Fibroblast of pulmonary artery (primary cell): ENCODE measurements around the gene PCDH9.
"Not testable (repeated sequence)": the region's sequence is repeated elsewhere in the genome, so short reads cannot be mapped to it uniquely, and the experiment has no call there.

Experiments used
- DNase-seq: peaks from one replicate; pipeline ENCODE4 v3.0.0-alpha.2; 2010; ENCODE audit warnings: low read depth
- H3K4me3 ChIP-seq: replicated peaks from 2 replicates; pipeline ENCODE4 v1.5.1; 2011; ENCODE audit warnings: low read depth, mild to moderate bottlenecking, control low read depth, low read length, moderate library complexity
- TF ChIP-seq, protein P1 (sequence below): IDR thresholded peaks from 2 replicates; pipeline ENCODE4 v1.5.1; 2011; ENCODE audit warnings: mild to moderate bottlenecking, control low read depth, low read length, inconsistent platforms; ENCODE audit errors: missing control alignments

PCDH9 gene

GRCh38 chr13:67100730-67101129, 129.4 kb downstream of the PCDH9 start:
- no peak overlapping the region for H3K4me3 ChIP-seq
- peak; percentile 17 for DNase-seq
- TF ChIP-seq, protein P1, sequence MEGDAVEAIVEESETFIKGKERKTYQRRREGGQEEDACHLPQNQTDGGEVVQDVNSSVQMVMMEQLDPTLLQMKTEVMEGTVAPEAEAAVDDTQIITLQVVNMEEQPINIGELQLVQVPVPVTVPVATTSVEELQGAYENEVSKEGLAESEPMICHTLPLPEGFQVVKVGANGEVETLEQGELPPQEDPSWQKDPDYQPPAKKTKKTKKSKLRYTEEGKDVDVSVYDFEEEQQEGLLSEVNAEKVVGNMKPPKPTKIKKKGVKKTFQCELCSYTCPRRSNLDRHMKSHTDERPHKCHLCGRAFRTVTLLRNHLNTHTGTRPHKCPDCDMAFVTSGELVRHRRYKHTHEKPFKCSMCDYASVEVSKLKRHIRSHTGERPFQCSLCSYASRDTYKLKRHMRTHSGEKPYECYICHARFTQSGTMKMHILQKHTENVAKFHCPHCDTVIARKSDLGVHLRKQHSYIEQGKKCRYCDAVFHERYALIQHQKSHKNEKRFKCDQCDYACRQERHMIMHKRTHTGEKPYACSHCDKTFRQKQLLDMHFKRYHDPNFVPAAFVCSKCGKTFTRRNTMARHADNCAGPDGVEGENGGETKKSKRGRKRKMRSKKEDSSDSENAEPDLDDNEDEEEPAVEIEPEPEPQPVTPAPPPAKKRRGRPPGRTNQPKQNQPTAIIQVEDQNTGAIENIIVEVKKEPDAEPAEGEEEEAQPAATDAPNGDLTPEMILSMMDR, result no peak

GRCh38 chr13:67099494-67099893, 130.6 kb downstream of the PCDH9 start:
- H3K4me3 ChIP-seq, result no peak overlapping the region
- TF ChIP-seq, protein P1, result no peak
- no peak for DNase-seq

GRCh38 chr13:67097892-67098452, 132.2 kb downstream of the PCDH9 start:
- DNase-seq, result no peak
- TF ChIP-seq, protein P1, result no peak
- H3K4me3 ChIP-seq, result no peak overlapping the region

DNA sequence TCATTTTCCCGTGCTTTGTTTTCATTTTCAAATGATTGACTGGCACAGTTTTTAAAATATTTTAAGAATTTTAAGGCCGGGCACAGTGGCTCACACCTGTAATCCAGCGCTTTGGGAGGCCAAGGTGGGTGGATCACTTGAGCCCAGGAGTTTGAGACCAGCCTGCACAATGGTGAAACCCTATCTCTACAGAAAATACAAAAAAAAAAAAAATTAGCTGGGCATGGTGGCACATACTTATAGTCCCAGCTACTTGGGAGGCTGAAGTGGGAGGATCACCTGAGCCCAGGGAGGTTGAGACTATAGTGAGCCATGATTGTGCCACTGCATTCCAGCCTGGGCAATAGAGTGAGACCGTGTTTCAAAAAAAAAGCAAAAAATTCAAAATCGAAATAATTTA, 133.2 kb downstream of the PCDH9 start:
- not testable (repeated sequence) for H3K4me3 ChIP-seq, DNase-seq

DNA sequence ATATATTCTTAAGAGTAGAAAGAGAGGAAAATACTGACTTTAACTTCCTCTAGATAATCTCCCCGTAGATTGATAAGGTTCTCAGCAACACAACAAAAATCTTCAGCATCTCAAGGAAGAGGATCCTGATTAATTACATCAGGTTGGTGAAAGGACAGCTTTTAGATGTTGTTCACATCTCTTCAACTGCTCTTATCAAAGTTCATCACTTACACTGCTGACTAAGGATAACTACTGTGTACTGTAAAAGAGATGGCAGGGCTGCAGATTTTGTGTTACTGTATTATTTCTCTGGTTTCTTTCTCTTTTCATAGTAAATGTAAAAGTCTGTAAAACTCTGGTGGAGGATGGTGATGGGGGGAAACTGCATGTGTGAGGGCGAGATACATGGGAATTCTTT, 133.7 kb downstream of the PCDH9 start:
- H3K4me3 ChIP-seq, result no peak overlapping the region
- no peak for DNase-seq
- TF ChIP-seq, protein P1, result no peak

DNA sequence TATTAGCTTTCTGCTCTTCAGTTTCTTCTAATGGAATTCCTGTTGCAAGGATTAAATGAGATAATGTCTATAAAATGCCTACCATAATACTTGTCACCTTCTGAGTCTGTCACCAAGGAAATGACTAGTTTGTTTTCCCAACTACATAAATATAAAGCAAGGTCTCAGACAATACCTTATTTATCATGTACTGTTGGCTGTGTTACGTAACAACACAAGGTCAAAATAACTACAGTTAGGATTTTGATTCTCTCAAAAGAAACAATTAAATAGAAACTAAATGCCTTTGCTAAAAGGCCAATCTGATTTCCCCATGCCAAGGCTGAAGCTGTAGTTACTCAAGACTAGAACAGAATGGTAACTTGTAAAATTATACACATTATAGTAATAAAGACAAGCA, 134.5 kb downstream of the PCDH9 start:
- H3K4me3 ChIP-seq, result no peak overlapping the region
- peak; percentile 90 for DNase-seq
- TF ChIP-seq, protein P1, result no peak

GRCh38 chr13:67094952-67095351, 135.2 kb downstream of the PCDH9 start:
- TF ChIP-seq, protein P1, result no peak
- H3K4me3 ChIP-seq, result no peak overlapping the region
- DNase-seq, result peak; percentile 58

DNA sequence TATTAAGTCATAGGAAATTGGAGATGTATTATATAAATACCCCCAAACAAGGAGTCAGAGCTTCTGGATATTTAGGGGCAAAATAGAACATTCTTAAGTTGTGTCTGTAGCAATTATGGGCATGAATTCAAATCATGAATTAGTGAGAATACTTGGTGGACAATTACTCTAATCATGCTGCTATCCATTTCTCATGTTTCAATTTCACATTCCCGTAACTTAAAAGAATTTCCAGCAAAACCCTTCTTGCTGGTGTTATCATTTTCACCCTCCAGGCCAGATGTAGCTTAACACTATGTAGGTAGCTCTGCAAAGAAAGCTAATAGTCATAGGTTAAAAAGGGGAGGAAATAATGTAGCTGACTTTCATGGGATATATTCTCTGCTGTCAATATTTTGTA, 136.1 kb downstream of the PCDH9 start:
- no peak for DNase-seq
- TF ChIP-seq, protein P1, result no peak

More for the DNA sequence above, 136.1 kb downstream of the PCDH9 start:
- no peak overlapping the region for H3K4me3 ChIP-seq
